Ovary (tissue), 9 donors: ENCODE measurements around the gene TM7SF2. TPM values are rescaled to one million over a fixed set of nuclear protein-coding genes. Genes with fewer than 3 reads are reported as not detected.

Experiments used
- DNase-seq, 5 donors: peaks; one replicate each; pipeline ENCODE4 v3.0.0-alpha.2; 2019 to 2020
- H3K27ac ChIP-seq, 2 donors: fragments of 200-600 bp; one replicate each; pipeline versions ENCODE4 v1.5.1 to v1.8.0; 2019 to 2022
- H3K27me3 ChIP-seq: fragments of 200-600 bp; one replicate; pipeline ENCODE4 v1.8.0; 2022
- H3K36me3 ChIP-seq: fragments of 200-600 bp; sonication (generic); one replicate; pipeline ENCODE4 v1.5.1; 2019
- H3K4me1 ChIP-seq: one replicate; pipeline ENCODE4 v1.8.1; 2013; ENCODE audit warnings: mild to moderate bottlenecking, moderate library complexity; ENCODE audit not compliant: insufficient read depth
- H3K4me3 ChIP-seq: fragments of 200-600 bp; sonication (generic); one replicate; pipeline ENCODE4 v1.5.1; 2017
- H3K9me3 ChIP-seq, 2 donors: fragments of 200-600 bp in 1 of 2; sonication (generic) in 1 of 2; one replicate each; pipeline versions ENCODE4 v1.5.1 to v1.8.1; 2013 to 2019; ENCODE audit warnings: mild to moderate bottlenecking in 1 of 2, moderate library complexity in 1 of 2
- EP300 ChIP-seq: sonication (generic); formaldehyde crosslinking; IDR thresholded peaks from one replicate; pipeline ENCODE4 v1.6.1; 2017; ENCODE audit warnings: antibody characterized with exemption
- POLR2A ChIP-seq: fragments of 450-650 bp; IDR thresholded peaks from one replicate; pipeline ENCODE4 v1.6.1; 2017; ENCODE audit warnings: antibody characterized with exemption, mild to moderate bottlenecking, moderate library complexity
- WGBS, 3 donors: extraction: QIAGEN DNeasy Blood & Tissue Kit in 1 of 3; methylation state at CpG; one replicate each; pipeline versions ENCODE4 v1.1.5 to v1.1.7; 2013 to 2017; 5-methylcytosine and 5-hydroxymethylcytosine counted together
- intact Hi-C, 4 donors: fragments of 100-400 bp; cut with DNase I; formaldehyde crosslinking; loops; one replicate each; pipeline versions ENCODE4 v1.11.0 to v1.15.1; 2022 to 2023
- polyA plus RNA-seq, 2 donors: library from polyadenylated mRNA; stranded (reverse); fragments of 200-250 nt in 1 of 2; fragments of 350-450 nt in 1 of 2; fragmentation: Illumina TruSeq in 1 of 2; extraction: RNeasy Lipid Tissue Mini Kit (QIAGEN cat#74804) in 1 of 2; gene quantifications; one replicate each; pipeline ENCODE4 v1.2.3, GENCODE V29; 2013 to 2014
- total RNA-seq, 7 donors: library from RNA; depleted of rRNA in 2 of 7; stranded (reverse); fragments of >200 nt in 2 of 7; fragmentation: NEBNext Ultra II Directional in 3 of 7; extraction: Animal tissue kit (Norgen Biotek cat#: 25700) in 3 of 7; gene quantifications; one replicate each; pipeline versions ENCODE4 v1.1.0 to v1.2.4, GENCODE V29; 2016 to 2023
- TF ChIP-seq, protein P1 (sequence below), 3 donors: fragments of 450-650 bp in 2 of 3; fragments of 200-600 bp in 1 of 3; IDR thresholded peaks; one replicate each; pipeline versions ENCODE4 v1.5.1 to v1.8.0; 2016 to 2022; ENCODE audit warnings: antibody characterized with exemption in 3 of 3, mild to moderate bottlenecking in 1 of 3
- donor health status: DM: no; HTN: no; CAD: no; lungs with moderate emphysema.
- donor health status: DM: no; HTN: no; CAD: no.
- donor health status: Bipolar disorder and iron deficiency.
- donor health status: DM: yes; HTN: yes; CAD: no.
- donor health status: DM: no; HTN: no; CAD: no.
- donor health status: DM: yes; HTN: yes; CAD: no.

Gene TM7SF2
- total and polyA plus RNA-seq, 9 donors, result 30.0 to 170 (median 76.3) TPM

DNA sequence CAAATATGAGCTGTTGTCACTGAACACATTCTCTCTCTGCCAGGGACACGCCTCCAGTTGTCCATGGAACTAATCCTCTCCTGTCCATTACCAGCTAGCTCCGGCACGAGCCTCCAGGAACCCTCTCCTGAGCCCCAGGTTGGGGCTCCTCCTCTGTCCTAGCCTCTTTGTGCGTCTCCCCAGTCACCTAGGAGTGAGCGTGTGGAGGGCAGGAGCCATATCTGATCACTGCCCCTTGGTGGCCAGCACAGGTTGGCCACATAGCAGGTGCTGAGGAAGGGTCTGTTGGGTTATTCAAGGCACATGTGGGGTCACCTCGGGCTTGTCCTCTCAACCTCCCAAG lies 20.2 kb downstream of the TM7SF2 start:
- Histone ChIP-seq H3K36me3 (no peaks in the 10 kb centered on the region), H3K4me3 (no peak overlapping the region), H3K27me3 (no peaks in the 10 kb centered on the region), H3K9me3 (no peaks in the 10 kb centered on the region), H3K4me1 (no peaks in the 10 kb centered on the region), H3K27ac (no peak overlapping the region)
- intact Hi-C loops, result no loop called here
- WGBS, 3 donors, result 73 to 84% (median 77%) methylated on average over 6 of the region's 6 CpGs
- peak in 1 of 5 donors; percentile 15 for DNase-seq
- TF ChIP-seq POLR2A (no peak), EP300 (no peak)
- TF ChIP-seq, protein P1, sequence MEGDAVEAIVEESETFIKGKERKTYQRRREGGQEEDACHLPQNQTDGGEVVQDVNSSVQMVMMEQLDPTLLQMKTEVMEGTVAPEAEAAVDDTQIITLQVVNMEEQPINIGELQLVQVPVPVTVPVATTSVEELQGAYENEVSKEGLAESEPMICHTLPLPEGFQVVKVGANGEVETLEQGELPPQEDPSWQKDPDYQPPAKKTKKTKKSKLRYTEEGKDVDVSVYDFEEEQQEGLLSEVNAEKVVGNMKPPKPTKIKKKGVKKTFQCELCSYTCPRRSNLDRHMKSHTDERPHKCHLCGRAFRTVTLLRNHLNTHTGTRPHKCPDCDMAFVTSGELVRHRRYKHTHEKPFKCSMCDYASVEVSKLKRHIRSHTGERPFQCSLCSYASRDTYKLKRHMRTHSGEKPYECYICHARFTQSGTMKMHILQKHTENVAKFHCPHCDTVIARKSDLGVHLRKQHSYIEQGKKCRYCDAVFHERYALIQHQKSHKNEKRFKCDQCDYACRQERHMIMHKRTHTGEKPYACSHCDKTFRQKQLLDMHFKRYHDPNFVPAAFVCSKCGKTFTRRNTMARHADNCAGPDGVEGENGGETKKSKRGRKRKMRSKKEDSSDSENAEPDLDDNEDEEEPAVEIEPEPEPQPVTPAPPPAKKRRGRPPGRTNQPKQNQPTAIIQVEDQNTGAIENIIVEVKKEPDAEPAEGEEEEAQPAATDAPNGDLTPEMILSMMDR (IDR thresholded peaks at IDR 0.05), result no peak

DNA sequence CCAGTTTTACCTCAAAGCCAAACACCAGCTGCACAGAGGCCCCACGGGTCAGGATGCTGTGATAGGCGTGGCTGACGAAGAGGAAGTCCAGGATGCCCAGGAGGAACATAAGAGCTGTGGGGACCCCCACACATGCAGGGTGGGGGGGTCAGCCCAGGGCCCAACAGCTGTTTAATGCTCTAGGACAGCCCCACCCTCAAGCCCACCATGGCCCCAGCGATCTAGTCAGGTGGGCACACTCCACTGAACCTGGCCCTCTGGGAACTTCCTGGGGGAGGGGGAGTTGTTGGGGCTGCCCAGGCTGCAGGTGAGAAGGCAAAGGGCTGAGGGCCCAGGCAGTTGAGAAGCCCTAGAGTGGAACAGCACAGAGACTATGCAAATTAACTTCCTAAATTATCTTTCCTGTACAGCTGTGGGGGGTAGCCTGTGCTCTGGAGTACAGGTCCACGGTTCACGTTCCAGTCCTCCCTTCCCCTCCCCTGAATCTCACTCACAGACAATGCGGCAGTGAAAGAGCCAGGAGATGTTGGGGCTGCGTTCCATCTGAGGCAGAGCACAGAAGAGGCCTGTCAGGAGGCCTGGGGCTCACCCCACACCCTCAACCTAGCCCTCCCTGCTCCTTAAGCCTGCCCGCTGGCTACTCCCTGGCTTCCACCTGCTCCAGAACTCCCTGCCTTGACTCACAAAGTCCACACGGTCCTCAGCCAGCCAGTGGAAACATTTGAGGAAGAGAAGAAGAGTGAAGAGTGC lies 20.7 kb downstream of the TM7SF2 start:
- peak in 1 of 5 donors; percentile 16 for DNase-seq
- 61 to 70% (median 64%) methylated on average over 10 of the region's 10 CpGs for WGBS, 3 donors
- no peak overlapping the region for H3K4me3 ChIP-seq
- no peak overlapping the region for H3K27ac ChIP-seq
- no peaks in the 10 kb centered on the region for H3K4me1 ChIP-seq
- H3K27me3 ChIP-seq, result no peaks in the 10 kb centered on the region
- no peaks in the 10 kb centered on the region for H3K9me3 ChIP-seq
- no peaks in the 10 kb centered on the region for H3K36me3 ChIP-seq
- TF ChIP-seq, protein P1 (IDR thresholded peaks at IDR 0.05), result no peak
- TF ChIP-seq POLR2A (no peak), EP300 (no peak)
- intact Hi-C loops, result no loop called here

DNA sequence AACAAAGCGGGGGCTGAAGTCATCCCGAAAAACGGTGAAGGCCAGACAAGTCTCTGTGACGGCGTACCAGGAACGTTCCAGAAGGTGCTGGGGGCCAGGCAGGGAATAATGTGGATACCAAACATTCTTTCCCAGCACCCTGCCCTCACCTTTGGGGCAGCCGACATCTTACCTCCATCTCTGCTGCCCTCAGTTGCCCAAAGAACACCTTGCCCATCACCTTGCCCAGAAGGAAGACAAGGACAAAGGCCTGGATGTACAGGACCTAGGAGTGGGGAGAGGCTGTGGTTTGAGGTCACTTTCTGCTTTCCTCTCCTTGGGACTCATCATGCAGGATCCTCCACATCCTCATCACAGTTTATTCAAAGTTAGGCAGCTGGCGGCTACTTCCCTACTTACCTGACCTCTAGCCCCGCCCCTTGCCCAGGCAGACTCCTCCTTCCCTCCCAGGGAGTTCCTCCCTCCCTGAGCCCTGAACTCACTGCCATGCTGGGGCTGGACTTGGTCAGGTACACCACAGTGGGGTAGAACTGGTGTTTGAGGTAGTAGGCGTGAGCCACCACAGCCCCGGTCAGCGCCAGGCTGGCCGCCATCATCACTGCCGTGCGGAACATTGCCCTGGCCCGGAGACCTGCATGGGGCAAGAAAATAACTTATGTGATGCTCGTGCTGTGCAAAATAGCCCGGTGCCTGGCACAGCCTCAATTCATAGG lies 21.5 kb downstream of the TM7SF2 start:
- Histone ChIP-seq H3K36me3 (no peaks in the 10 kb centered on the region), H3K9me3 (no peaks in the 10 kb centered on the region), H3K27me3 (no peaks in the 10 kb centered on the region), H3K27ac (peak overlapping the region in 1 of 2 donors; percentile 99), H3K4me1 (no peaks in the 10 kb centered on the region), H3K4me3 (peak overlapping the region; percentile 76)
- DNase-seq, result peak in 4 of 5 donors; percentile 40 to 54 (median 48)
- TF ChIP-seq, protein P1 (IDR thresholded peaks at IDR 0.05), result no peak
- TF ChIP-seq POLR2A, result no peak
- TF ChIP-seq EP300, result no peak
- intact Hi-C loops, result no loop called here
- WGBS, 3 donors, result 31 to 33% (median 32%) methylated on average over 17 to 18 of the region's 18 CpGs

DNA sequence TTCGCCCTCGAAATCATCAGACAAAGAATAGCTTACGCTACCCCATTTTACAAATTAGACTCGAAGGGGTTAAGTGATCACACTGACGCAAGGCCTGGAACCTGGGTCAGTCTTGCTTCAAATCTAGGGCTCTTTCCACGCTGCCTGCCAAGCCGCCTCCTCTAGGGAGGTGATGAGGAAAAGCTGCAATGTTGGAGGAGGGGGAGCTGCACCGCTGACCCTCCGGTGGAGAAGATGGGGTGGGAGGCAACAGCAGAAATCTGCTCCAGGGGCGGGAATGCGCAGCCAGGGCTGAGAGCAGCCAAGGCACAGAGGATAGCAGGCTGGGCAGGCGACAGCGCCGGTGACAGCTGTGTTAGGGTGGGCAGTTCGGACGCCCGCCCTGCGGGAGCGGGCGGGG lies 22.1 kb downstream of the TM7SF2 start:
- TF ChIP-seq POLR2A (no peak), EP300 (no peak)
- TF ChIP-seq, protein P1 (IDR thresholded peaks at IDR 0.05), result no peak
- WGBS, 3 donors, result 0 to 2% (median 2%) methylated on average over 20 of the region's 20 CpGs
- Histone ChIP-seq H3K9me3 (no peaks in the 10 kb centered on the region), H3K36me3 (no peaks in the 10 kb centered on the region), H3K4me3 (peak overlapping the region; percentile 76), H3K4me1 (no peaks in the 10 kb centered on the region), H3K27me3 (no peaks in the 10 kb centered on the region), H3K27ac (peak overlapping the region; percentile 79 to 99)
- DNase-seq, result peak in 4 of 5 donors; percentile 51 to 70 (median 58)
- intact Hi-C loops, result no loop called here
